ENCODE measurements around the gene RFC4. TPM values are rescaled to one million over a fixed set of nuclear protein-coding genes. Genes with fewer than 3 reads are reported as not detected.

Gene RFC4
- total RNA-seq, 2 experiments from 2014 or later, result 114 to 118 TPM

DNA sequence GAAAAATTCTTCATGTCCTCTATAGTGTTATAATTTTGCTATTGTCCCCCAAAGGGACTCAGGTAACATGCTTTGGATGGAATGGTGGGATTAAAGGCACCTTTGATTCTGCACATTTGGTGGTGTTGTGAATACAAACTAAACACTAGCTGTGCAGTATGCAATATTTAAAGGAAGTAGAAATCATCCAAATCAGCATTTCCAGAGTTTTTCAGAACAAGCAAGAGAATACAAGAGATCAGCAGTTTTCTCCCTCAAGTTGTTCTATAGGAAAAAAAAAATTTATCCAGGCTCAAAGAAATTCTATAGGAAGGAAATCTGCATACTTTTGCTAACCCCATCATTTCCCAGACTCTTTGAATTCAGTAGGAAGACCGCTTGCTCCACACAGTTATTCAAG, 26.0 kb upstream of the RFC4 start:
- intact Hi-C loops (cut with micrococcal nuclease; ENCODE audit: unreplicated experiment), result no loop called here
- POLR2A ChIA-PET, result no interaction called here
- H3K79me2 ChIP-seq (ENCODE audit: insufficient read depth, low read depth, low read length), result no peaks in the 10 kb centered on the region
- peaks cover 5% of the 10 kb centered on the region for H3K4me1 ChIP-seq (ENCODE audit: insufficient read depth, low read length, poor library complexity, severe bottlenecking)
- H2AFZ ChIP-seq (ENCODE audit: low read length), result no peak overlapping the region
- H3K4me3 ChIP-seq (ENCODE audit: low read depth, low read length, poor library complexity, severe bottlenecking), result no peak overlapping the region
- no peaks in the 10 kb centered on the region for H3K9me2 ChIP-seq (ENCODE audit: insufficient read depth, low read length)
- H3K9me3 ChIP-seq (ENCODE audit: low read length), result no peaks in the 10 kb centered on the region
- TF ChIP-seq, protein P1, sequence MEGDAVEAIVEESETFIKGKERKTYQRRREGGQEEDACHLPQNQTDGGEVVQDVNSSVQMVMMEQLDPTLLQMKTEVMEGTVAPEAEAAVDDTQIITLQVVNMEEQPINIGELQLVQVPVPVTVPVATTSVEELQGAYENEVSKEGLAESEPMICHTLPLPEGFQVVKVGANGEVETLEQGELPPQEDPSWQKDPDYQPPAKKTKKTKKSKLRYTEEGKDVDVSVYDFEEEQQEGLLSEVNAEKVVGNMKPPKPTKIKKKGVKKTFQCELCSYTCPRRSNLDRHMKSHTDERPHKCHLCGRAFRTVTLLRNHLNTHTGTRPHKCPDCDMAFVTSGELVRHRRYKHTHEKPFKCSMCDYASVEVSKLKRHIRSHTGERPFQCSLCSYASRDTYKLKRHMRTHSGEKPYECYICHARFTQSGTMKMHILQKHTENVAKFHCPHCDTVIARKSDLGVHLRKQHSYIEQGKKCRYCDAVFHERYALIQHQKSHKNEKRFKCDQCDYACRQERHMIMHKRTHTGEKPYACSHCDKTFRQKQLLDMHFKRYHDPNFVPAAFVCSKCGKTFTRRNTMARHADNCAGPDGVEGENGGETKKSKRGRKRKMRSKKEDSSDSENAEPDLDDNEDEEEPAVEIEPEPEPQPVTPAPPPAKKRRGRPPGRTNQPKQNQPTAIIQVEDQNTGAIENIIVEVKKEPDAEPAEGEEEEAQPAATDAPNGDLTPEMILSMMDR (conservative IDR thresholded peaks at IDR 0.05; ENCODE audit: low read length), result no peak
- TF ChIP-seq EZH2phosphoT487 (IDR thresholded peaks at IDR 0.05; ENCODE audit: borderline replicate concordance, low read depth, low read length), result no peak
- no peaks in the 10 kb centered on the region for H4K20me1 ChIP-seq (ENCODE audit: insufficient read depth, low read length)
- no TSS peak for BruUV-seq (replicated peaks)
- H3K36me3 ChIP-seq (ENCODE audit: insufficient read depth, low read length), result no peaks in the 10 kb centered on the region
- no peak overlapping the region for H3K4me2 ChIP-seq (ENCODE audit: low read length)
- CTCF ChIA-PET (ENCODE audit: unreplicated experiment), result no interaction called here
- DNase-seq (ENCODE audit: low spot score), result no peak
- no peak overlapping the region for H3K27ac ChIP-seq (ENCODE audit: low read depth, low read length, poor library complexity, severe bottlenecking)

DNA sequence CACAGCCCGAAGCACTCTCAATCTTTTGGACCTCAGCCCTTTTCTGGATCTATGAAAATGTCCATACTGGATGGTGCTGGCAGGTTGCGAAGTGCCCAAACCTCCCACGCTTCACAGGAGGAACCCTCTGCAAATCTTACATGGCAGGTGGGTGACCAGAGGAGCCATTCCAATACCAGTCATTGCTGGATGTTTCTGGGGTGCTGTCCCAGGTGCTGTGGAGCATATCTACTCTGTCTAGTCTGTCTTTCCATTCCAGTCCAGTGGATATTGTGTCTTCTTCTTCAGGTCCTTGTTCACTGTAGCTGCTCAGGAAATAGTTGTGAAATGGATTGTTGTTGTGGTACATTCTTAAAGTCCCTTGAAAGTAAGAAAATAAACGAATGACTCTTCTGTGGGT, 25.5 kb upstream of the RFC4 start:
- POLR2A ChIA-PET, result no interaction called here
- no peaks in the 10 kb centered on the region for H3K79me2 ChIP-seq (ENCODE audit: insufficient read depth, low read depth, low read length)
- CTCF ChIA-PET (ENCODE audit: unreplicated experiment), result no interaction called here

DNA sequence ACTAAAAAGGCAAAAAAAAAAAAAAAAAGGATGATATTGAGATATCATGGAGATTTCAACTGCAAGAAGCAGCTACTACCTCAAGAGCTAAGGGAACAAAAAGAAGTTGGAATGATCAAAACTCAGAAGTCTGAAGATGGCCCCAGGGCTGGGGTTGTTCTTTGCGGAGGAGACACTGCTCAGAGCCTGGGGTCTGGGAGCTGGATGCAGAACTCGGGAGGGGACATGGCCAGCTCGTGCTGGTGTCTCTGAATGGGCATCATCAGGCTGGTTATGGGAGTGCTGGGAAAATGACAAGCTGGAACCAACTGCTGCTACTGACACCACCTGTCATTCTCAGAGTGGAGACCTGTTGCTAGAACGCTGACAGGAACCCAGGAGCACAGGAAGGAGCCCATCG, 22.1 kb upstream of the RFC4 start:
- BruUV-seq (replicated peaks), result no TSS peak

More for the DNA sequence above, 25.5 kb upstream of the RFC4 start:
- H3K4me2 ChIP-seq (ENCODE audit: low read length), result no peak overlapping the region
- H3K9me3 ChIP-seq (ENCODE audit: low read length), result no peaks in the 10 kb centered on the region
- intact Hi-C loops (cut with micrococcal nuclease; ENCODE audit: unreplicated experiment), result no loop called here
- H3K36me3 ChIP-seq (ENCODE audit: insufficient read depth, low read length), result no peaks in the 10 kb centered on the region
- peaks cover 6% of the 10 kb centered on the region for H3K4me1 ChIP-seq (ENCODE audit: insufficient read depth, low read length, poor library complexity, severe bottlenecking)
- no peak overlapping the region for H2AFZ ChIP-seq (ENCODE audit: low read length)
- H4K20me1 ChIP-seq (ENCODE audit: insufficient read depth, low read length), result no peaks in the 10 kb centered on the region
- H3K4me3 ChIP-seq (ENCODE audit: low read depth, low read length, poor library complexity, severe bottlenecking), result no peak overlapping the region
- TF ChIP-seq EZH2phosphoT487 (IDR thresholded peaks at IDR 0.05; ENCODE audit: borderline replicate concordance, low read depth, low read length), result no peak
- H3K27ac ChIP-seq (ENCODE audit: low read depth, low read length, poor library complexity, severe bottlenecking), result no peak overlapping the region
- no peak for DNase-seq (ENCODE audit: low spot score)
- no TSS peak for BruUV-seq (replicated peaks)
- no peaks in the 10 kb centered on the region for H3K9me2 ChIP-seq (ENCODE audit: insufficient read depth, low read length)

More for the DNA sequence above, 22.1 kb upstream of the RFC4 start:
- H3K4me1 ChIP-seq (ENCODE audit: insufficient read depth, low read length, poor library complexity, severe bottlenecking), result peaks cover 20% of the 10 kb centered on the region
- POLR2A ChIA-PET, result interaction anchor here (0.6 to 1.8 kb wide), 5 partner anchors 10 to 851 kb away, joined by 3 to 6 read pairs (median 5); partner anchors contain the start of genes EIF4A2 and RFC4
- no peak overlapping the region for H3K4me3 ChIP-seq (ENCODE audit: low read depth, low read length, poor library complexity, severe bottlenecking)
- H3K36me3 ChIP-seq (ENCODE audit: insufficient read depth, low read length), result no peaks in the 10 kb centered on the region
- H4K20me1 ChIP-seq (ENCODE audit: insufficient read depth, low read length), result no peaks in the 10 kb centered on the region
- CTCF ChIA-PET (ENCODE audit: unreplicated experiment), result no interaction called here
- no peaks in the 10 kb centered on the region for H3K9me3 ChIP-seq (ENCODE audit: low read length)
- no peak overlapping the region for H2AFZ ChIP-seq (ENCODE audit: low read length)
- no peak for DNase-seq (ENCODE audit: low spot score)
- no peak overlapping the region for H3K27ac ChIP-seq (ENCODE audit: low read depth, low read length, poor library complexity, severe bottlenecking)
- no peaks in the 10 kb centered on the region for H3K79me2 ChIP-seq (ENCODE audit: insufficient read depth, low read depth, low read length)
- intact Hi-C loops (cut with micrococcal nuclease; ENCODE audit: unreplicated experiment), result no loop called here
- H3K9me2 ChIP-seq (ENCODE audit: insufficient read depth, low read length), result no peaks in the 10 kb centered on the region
- TF ChIP-seq EZH2phosphoT487 (IDR thresholded peaks at IDR 0.05; ENCODE audit: borderline replicate concordance, low read depth, low read length), result no peak
- TF ChIP-seq, protein P1 (conservative IDR thresholded peaks at IDR 0.05; ENCODE audit: low read length), result no peak
- no peak overlapping the region for H3K4me2 ChIP-seq (ENCODE audit: low read length)

Data from OCI-LY7 (cell line).